ENCODE results near the gene RCBTB1.

Gene RCBTB1

GRCh38 chr13:49536144-49536873 lies 49.0 kb downstream of the RCBTB1 start:
- H3K36me3 ChIP-seq, result peaks cover 16% of the 10 kb centered on the region
- H3K9me3 ChIP-seq (ENCODE audit: severe bottlenecking), result no peaks in the 10 kb centered on the region
- no peak overlapping the region for H3K4me3 ChIP-seq (ENCODE audit: low read depth, low read length)
- no peaks in the 10 kb centered on the region for H3K27me3 ChIP-seq (ENCODE audit: insufficient read depth, low read depth, severe bottlenecking)
- no peak for DNase-seq
- TF ChIP-seq CTCF (IDR thresholded peaks at IDR 0.05; ENCODE audit: low read depth, low read length), result no peak
- no peak overlapping the region for H3K27ac ChIP-seq

DNA sequence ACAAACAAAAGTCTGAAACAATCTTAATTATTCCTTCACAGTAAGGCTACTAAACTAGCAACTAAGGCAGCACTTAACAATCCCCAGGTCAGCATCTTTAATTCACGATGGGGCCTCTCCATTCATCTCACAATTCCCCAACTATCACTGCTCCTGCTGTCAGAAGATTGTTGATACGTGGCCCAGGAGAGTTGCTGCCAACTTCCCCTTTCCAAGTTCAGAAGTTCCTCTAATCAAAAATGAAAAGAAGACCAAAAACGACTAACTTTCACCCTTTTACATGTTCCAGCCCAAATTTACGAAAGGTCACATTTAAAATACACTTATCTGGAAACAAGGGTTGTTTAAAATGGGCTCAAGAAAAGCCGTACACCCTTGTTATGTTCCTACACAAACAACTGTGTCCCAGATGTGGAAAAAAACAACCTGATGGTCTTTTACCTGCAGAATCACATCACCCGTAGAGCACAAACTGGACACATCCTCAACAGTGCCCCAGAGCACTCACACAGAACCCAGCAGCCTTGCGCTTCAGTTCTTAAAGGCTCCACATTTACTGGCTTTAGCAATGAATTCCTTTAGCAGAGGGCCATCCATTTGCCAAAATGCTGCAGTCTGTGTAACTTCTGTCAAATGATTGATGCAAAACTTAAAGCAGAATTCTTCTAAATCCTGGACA lies 51.6 kb downstream of the RCBTB1 start:
- H3K4me3 ChIP-seq (ENCODE audit: low read depth, low read length), result no peak overlapping the region
- no peaks in the 10 kb centered on the region for H3K9me3 ChIP-seq (ENCODE audit: severe bottlenecking)
- H3K27me3 ChIP-seq (ENCODE audit: insufficient read depth, low read depth, severe bottlenecking), result no peaks in the 10 kb centered on the region
- no peak overlapping the region for H3K27ac ChIP-seq
- H3K36me3 ChIP-seq, result peaks cover 2% of the 10 kb centered on the region
- no peak for TF ChIP-seq CTCF (IDR thresholded peaks at IDR 0.05; ENCODE audit: low read depth, low read length)
- no peak for DNase-seq

DNA sequence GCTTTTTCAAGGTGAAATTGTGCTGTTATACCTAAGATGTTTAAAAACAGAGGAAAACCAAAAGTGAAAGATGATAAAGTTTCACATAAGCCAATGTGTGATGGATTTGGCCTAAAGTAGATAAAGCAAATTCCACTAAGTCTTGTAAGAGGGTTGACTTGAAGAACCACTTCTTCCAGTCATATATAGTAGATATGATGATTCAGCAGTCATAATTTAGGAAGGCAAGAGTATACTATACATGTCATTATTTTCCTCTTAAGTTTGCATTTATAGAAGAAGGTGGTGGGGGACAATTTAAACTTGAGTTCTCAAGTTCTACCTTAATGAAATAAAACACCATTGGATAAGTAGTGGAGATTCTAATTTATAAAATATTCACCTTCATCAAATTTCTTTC lies 52.3 kb downstream of the RCBTB1 start:
- Histone ChIP-seq H3K27ac (no peak overlapping the region), H3K36me3 (peaks cover 2% of the 10 kb centered on the region), H3K27me3 (ENCODE audit: insufficient read depth, low read depth, severe bottlenecking) (no peaks in the 10 kb centered on the region), H3K9me3 (ENCODE audit: severe bottlenecking) (no peaks in the 10 kb centered on the region), H3K4me3 (ENCODE audit: low read depth, low read length) (no peak overlapping the region)
- no peak for DNase-seq
- no peak for TF ChIP-seq CTCF (IDR thresholded peaks at IDR 0.05; ENCODE audit: low read depth, low read length)

DNA sequence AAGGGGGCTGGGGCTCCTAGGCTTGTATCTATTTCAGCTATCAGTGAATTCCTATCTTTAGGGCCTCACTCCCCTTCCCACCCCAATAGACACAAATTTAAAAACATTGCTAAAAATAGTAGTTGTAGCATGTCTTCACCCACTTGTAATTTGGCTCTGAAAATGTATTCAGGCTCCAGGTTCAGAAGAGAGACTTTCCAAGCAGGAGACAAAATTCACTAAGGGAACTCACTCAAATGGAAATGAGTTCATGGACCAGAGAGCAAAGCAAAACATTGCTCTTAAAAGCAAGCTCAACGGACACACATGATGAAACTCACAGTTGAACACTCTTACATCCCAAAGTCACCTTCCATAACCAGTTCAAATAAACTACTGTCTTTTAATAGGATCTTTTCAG lies 52.8 kb downstream of the RCBTB1 start:
- TF ChIP-seq CTCF (IDR thresholded peaks at IDR 0.05; ENCODE audit: low read depth, low read length), result no peak
- DNase-seq, result no peak
- H3K36me3 ChIP-seq, result peaks cover 2% of the 10 kb centered on the region; the same call in 1 of the 2 replicates
- no peak overlapping the region for H3K27ac ChIP-seq
- no peaks in the 10 kb centered on the region for H3K9me3 ChIP-seq (ENCODE audit: severe bottlenecking)
- H3K4me3 ChIP-seq (ENCODE audit: low read depth, low read length), result no peak overlapping the region
- H3K27me3 ChIP-seq (ENCODE audit: insufficient read depth, low read depth, severe bottlenecking), result no peaks in the 10 kb centered on the region

- Histone ChIP-seq H3K4me3 (ENCODE audit: low read depth, low read length) (no peak overlapping the region), H3K9me3 (ENCODE audit: severe bottlenecking) (no peaks in the 10 kb centered on the region), H3K36me3 (peaks cover 2% of the 10 kb centered on the region; the same call in 1 of the 2 replicates), H3K27ac (no peak overlapping the region), H3K27me3 (ENCODE audit: insufficient read depth, low read depth, severe bottlenecking) (no peaks in the 10 kb centered on the region)
- no peak for TF ChIP-seq CTCF (IDR thresholded peaks at IDR 0.05; ENCODE audit: low read depth, low read length)
- DNase-seq, result no peak
Observed at GRCh38 chr13:49530457-49530856, 54.9 kb downstream of the RCBTB1 start.

Measured in WERI-Rb-1 (cell line).